ENCODE measurements around the gene KCNMA1.

The KCNMA1 gene

DNA sequence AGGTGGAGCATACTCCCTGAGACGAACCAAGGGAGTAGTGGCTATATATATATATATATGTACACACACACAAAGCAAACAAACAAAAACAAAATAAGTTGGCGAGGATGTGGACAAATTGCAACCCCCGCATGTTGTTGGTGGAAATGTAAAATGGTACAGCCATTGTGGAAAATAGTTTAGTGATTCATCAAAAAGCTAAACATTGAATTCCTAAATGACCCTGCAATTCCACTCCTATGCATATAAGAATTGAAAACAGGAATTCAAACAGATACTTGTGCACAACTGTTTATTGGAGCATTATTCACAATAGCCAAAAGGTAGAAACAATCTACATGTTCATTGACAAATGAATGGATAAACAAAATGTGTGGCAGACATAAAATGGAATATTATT lies 407.9 kb downstream of the KCNMA1 start:
- FAIRE-seq: no peak
- no peak for DNase-seq (ENCODE audit: insufficient read length, low spot score)
- TF ChIP-seq, protein P1, sequence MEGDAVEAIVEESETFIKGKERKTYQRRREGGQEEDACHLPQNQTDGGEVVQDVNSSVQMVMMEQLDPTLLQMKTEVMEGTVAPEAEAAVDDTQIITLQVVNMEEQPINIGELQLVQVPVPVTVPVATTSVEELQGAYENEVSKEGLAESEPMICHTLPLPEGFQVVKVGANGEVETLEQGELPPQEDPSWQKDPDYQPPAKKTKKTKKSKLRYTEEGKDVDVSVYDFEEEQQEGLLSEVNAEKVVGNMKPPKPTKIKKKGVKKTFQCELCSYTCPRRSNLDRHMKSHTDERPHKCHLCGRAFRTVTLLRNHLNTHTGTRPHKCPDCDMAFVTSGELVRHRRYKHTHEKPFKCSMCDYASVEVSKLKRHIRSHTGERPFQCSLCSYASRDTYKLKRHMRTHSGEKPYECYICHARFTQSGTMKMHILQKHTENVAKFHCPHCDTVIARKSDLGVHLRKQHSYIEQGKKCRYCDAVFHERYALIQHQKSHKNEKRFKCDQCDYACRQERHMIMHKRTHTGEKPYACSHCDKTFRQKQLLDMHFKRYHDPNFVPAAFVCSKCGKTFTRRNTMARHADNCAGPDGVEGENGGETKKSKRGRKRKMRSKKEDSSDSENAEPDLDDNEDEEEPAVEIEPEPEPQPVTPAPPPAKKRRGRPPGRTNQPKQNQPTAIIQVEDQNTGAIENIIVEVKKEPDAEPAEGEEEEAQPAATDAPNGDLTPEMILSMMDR (IDR thresholded peaks at IDR 0.05; ENCODE audit: insufficient read depth, missing control alignments): no peak

DNA sequence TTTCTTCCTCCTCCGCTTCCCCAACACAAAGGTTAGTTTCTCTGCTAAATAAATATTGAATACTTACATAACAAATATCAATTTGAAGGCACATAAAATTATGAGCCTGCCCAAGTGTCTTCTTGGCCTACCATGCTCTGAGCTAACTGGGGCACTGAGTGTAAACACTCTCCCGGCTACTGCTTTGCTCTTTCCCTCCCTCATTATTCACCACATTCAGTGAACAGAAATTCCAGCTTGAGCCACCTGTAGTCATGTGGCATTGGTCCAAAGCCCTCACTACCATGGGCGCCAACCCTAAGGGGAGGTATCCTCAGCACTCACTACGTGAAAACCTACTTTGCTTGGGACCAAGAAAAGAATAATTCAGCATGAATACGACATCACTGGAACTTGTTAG lies 409.0 kb downstream of the KCNMA1 start:
- TF ChIP-seq, protein P1 (IDR thresholded peaks at IDR 0.05; ENCODE audit: insufficient read depth, missing control alignments): no peak
- FAIRE-seq (no peak), DNase-seq (ENCODE audit: insufficient read length, low spot score) (no peak)

DNA sequence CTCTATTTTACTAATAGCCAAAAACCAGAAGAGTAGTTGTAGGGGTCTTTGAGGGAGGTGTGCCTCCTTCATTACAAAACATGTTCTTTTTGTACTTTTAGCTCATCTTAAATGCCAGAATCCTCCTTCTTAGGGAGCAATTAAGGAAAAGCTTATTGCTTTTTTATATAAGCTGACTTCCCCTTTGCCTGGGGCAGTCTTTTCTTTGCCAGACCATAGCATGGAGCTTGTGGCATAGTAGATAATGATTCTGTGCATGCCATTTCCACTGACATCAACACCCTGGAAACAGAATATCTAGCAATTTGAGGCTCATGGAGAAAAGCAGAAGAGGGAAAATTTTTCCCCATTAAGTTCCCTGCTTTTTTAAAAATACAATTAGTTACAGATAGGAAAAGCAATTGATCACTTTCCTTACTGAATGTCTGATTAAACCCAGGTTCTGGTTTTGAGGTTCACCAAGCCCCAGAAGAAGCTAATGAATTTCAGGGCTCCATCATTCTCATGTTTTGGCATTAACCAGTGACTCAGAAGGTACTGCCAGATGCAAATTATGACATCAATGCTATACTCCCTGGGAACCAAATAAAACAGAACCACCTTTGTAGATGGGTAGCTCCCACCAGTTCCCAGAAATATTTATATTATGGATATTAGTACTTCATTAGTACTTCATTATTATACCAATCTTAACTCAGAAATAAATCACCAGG lies 410.6 kb downstream of the KCNMA1 start:
- no peak for DNase-seq (ENCODE audit: insufficient read length, low spot score)
- TF ChIP-seq, protein P1 (IDR thresholded peaks at IDR 0.05; ENCODE audit: insufficient read depth, missing control alignments): no peak
- no peak for FAIRE-seq

DNA sequence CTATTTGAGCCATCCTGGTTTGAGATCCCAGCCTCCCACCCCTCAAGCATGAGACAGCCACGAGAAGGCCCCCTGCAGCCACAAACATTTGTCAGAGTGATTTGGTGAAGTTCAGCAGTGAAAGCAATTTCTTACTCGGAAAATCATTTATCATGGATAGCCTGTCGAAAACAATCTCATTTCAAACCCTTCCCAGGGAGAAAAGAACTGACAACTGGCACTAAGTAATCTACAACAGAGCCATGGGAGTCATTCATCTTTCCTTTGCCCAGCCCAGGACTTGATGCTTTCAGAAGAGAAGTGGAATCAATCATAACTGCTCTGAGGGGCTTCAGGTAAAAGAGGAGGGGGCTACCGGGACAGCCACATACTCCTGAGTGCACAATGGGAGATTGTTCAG lies 411.2 kb downstream of the KCNMA1 start:
- no peak for DNase-seq (ENCODE audit: insufficient read length, low spot score)
- no peak for FAIRE-seq
- TF ChIP-seq, protein P1 (IDR thresholded peaks at IDR 0.05; ENCODE audit: insufficient read depth, missing control alignments): no peak

DNA sequence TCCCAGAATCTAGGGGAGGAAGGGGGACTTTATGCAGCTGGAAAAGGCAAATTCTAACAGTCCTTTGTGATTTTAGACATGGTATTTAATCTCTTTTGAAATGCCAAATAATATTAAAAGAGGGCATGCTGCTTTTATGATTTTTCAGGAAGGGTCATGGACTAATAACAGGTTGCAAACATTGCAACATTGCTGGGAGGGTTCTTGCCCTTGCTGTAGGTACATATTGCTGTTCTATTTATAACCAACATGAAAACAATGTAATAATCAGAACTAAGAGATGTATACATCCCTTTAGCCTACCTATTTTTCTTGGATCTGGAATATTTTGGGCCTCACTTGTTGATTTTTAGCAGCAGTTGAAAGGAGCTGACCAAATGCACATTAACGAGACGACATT lies 411.6 kb downstream of the KCNMA1 start:
- FAIRE-seq (no peak), DNase-seq (ENCODE audit: insufficient read length, low spot score) (no peak)
- TF ChIP-seq, protein P1 (IDR thresholded peaks at IDR 0.05; ENCODE audit: insufficient read depth, missing control alignments): no peak

DNA sequence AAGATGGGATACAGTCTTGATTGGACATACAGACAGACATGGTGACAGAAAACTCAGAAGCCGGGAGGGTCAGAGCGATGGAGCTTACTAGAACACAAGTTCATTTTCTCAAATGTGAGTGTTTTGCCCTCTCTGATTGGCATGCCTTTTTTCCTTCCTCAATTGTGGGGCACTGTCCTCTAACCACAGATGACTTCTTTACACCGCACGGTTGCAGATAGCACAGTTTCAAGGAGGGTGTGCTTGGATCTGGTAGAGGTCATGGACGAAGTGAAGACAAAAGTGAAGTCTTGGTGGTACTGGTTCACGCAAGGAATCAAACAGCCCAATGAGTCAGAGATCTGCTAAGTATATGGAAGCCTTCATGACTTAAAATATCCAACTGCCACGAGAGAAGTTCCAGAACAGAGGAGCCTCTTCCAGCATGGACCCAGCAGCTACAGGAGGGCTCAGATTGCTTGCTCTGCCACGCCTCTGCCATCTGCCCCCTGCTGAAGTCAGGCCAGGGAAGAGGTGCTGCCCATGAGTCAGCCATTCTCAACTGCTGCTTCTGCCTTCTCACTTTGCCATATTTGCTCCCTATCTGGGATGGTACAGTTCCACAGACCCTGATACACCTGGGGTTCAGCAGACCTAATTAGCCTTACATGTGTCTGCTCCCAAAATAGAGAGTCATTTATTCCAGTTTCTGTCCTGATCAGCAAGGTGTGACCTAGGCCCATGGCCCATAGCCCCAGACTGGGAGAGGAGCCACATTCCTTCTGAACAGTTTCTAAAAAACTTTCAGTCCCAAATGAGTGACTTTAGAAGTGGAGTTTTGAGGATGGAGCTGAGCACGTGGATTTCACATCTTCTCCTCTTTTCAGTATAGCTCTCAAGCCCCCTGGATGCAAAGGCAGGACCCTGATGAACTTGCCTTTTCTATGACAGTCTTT lies 413.8 kb downstream of the KCNMA1 start:
- FAIRE-seq (no peak), DNase-seq (ENCODE audit: insufficient read length, low spot score) (no peak)
- TF ChIP-seq, protein P1 (IDR thresholded peaks at IDR 0.05; ENCODE audit: insufficient read depth, missing control alignments): no peak

All from D721Med (cell line).